Ovary (tissue), 3 donors: ENCODE results near the gene SLC11A1.

Source experiments
- CTCF ChIP-seq, 3 donors: fragments of 450-650 bp in 2 of 3; fragments of 200-600 bp in 1 of 3; IDR thresholded peaks; one replicate each; pipeline versions ENCODE4 v1.5.1 to v1.8.0; 2016 to 2022; ENCODE audit warnings: antibody characterized with exemption in 3 of 3, mild to moderate bottlenecking in 1 of 3
- EP300 ChIP-seq: sonication (generic); formaldehyde crosslinking; IDR thresholded peaks from one replicate; pipeline ENCODE4 v1.6.1; 2017; ENCODE audit warnings: antibody characterized with exemption
- POLR2A ChIP-seq: fragments of 450-650 bp; IDR thresholded peaks from one replicate; pipeline ENCODE4 v1.6.1; 2017; ENCODE audit warnings: antibody characterized with exemption, mild to moderate bottlenecking, moderate library complexity
- donor health status: DM: no; HTN: no; CAD: no.

- no peak for TF ChIP-seq CTCF (IDR thresholded peaks at IDR 0.05)
- no peak for TF ChIP-seq POLR2A
- TF ChIP-seq EP300: no peak
These were observed 53.2 kb downstream of the SLC11A1 start for GRCh38 chr2:218435003-218435982.
